HG03457 (cell line): ENCODE data around the gene PEF1.

Experiments
- ATAC-seq: cut with Tn5 transposase; IDR thresholded peaks from one replicate; pipeline ENCODE4 v1.9.1; 2021; ENCODE audit warnings: moderate number of reproducible peaks; ENCODE audit not compliant: unreplicated experiment

PEF1 gene

DNA sequence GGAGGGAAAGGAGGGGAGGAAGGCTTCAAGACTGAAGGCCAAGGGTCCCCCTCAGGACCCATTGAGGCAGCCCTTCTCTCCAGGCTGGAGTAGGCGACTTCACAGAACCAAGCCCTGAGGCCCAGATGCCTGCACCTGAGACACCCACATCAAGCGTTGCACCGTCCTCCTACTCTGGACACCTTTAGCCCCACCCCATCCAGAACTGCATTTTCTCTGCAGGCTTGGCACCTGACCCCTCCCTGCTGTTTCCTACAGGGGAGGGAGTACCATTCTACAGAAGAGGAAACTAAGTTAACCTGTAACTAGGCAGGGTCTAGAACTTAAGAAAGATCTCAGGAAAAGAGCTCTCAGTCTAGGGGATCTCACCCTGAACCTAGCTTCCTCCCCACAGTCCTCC is 12.0 kb downstream of the PEF1 start:
- ATAC-seq: no peak

GRCh38 chr1:31628931-31629556 is 15.6 kb downstream of the PEF1 start:
- no peak for ATAC-seq

- ATAC-seq: no peak
Observed at GRCh38 chr1:31627930-31628559, 16.6 kb downstream of the PEF1 start.

DNA sequence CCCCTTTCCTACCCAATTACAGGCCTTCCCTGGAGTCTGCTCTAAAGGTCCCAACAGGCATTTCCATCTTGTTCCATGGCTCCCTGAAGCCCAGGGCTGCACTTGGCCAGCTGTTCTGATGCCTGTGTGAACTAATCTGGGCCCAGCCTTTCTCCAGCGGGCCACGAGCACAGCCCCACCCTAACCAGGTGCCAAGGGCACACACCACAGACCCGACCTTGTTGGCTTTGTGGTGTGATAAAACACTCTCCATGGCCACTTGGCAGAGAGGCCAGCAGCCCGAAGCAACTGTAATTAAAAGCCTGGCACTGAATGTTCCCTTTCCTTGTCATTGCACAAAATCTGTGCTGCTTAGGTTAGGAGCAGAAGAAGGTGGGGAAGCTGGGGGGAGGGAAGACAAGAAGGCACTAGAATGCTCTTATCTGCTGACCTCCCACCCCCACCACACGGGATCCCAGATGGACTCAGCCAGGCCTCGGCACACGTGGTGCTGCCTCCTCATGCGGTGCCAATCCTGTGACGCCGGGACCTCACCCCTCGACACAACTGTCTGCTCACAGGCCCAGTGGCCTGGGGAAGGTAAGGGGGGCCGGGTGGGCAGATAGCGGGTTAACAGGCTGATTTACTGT is 17.3 kb downstream of the PEF1 start:
- ATAC-seq: no peak

DNA sequence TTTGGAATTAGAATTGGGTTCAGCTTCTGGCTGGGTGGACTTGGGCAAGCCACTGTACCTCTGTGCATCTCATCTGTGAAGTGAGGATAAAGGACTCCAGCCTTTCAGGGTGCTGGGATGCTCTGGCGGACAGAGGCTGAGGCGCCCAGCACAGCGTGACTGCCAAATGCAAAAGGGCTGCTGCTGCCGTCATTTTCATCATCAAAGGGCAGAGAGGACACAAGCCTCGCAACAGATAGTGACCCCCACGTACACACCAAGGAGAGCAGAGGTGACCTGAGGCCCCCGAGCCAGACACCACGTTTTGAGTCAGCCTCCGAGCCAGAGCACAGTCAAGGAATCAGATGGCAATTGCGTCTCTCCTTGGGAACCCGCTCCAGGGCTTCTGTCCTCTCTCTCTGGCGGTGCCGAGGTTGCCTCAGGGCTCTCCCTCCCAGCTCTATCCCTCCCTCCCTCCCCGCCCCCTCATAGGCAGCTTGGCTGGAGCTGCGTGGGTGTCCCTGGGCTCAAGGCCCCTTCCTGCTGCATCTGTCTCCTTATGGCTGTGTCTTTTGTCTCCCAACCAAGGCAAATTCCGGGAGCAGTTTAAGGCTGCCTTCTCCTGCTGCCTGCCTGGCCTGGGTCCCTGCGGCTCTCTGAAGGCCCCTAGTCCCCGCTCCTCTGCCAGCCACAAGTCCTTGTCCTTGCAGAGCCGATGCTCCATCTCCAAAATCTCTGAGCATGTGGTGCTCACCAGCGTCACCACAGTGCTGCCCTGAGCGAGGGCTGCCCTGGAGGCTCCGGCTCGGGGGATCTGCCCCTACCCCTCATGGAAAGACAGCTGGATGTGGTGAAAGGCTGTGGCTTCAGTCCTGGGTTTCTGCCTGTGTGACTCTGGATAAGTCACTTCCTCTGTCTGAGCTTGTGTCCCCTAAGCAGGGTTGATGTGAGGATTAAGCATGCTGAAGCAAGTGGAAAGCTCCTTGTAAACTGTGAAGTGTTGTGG is 18.2 kb downstream of the PEF1 start:
- ATAC-seq: no peak

DNA sequence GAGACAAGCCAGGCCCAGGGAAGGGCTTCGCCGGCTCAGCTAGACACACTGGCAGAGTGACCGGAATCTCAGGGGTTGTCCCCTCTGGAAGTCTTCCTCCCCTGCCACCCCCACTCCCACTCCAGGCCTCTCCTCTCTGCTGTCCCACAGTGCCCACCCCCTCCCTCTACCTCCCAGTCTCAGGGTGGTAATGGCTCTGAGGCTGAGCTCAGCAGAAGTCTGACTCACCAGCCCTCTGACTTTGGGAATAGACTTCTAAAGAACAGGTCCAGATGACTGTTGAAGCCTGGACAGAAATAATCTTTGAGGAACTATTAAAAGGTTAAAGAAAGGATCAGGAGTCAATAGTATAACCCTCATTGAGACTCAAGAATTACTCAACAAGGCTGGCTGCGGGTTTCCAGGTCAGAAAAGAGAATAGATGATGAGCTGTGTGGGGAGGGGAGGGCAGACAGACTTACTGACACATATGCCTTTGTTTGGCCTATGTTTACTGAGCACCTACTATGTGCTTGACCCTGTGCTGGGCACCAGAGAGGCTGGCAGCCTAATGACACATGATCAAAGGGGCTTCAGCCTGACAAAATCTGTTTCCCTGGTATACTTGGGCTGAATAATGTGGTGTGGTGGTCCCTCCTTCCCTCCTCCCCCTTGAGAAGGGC is 19.0 kb downstream of the PEF1 start:
- ATAC-seq: no peak

DNA sequence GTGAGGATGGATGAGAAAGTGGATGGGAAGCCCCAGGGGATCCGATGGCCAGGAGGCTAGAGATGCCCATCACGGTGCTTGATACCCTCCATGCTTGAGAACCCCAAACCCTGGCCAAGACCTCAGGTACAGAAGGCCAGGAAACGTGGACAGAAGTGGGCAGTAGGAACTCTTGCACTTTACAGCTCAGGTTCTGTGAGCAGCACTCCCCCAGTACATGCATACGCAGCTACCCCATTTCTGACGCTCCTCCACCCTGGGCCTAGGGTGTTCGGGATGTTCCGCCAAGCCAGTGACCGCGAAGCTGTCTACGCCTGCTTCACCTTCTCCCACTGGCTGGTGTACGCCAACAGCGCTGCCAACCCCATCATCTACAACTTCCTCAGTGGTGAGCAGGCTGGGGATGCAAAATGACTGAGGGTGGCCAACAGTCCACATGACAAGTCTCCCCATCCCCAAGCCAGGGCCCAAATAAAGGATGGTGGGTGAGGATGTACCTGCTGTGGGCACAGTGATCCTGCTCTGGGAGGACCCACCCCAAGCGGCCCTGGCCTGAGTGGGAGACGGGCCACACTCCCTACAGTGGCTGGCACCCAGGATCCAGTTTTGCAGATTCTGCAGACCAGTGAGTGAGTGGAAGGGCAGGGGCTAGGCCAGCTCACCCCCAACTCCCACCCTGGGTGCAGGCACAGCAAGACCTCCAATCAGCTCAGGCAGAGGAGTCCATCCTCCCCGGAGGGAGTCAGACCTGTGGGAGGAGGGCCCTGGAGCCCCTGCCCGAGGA is 19.8 kb downstream of the PEF1 start:
- ATAC-seq: no peak

DNA sequence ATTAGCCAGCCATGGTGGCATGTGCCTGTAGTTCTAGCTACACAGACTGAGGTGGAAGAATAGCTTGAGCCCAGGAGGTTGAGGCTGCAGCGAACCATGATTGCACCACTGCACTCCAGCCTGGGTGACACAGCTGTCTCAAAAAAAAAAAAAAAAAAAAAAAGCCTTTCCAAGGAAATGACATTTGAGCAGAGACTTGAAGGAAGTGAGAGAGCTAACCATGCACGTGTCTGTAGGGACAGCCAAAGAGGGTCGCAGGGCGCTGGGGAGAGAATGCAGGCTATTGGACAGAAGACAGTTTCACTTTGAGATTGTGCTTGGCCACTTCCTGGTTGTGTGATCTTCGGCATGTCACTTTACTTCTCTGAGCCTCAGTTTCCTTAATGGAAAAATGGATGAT is 20.4 kb downstream of the PEF1 start:
- no peak for ATAC-seq

- no peak for ATAC-seq
Observed at GRCh38 chr1:31623365-31623764, 21.3 kb downstream of the PEF1 start.

DNA sequence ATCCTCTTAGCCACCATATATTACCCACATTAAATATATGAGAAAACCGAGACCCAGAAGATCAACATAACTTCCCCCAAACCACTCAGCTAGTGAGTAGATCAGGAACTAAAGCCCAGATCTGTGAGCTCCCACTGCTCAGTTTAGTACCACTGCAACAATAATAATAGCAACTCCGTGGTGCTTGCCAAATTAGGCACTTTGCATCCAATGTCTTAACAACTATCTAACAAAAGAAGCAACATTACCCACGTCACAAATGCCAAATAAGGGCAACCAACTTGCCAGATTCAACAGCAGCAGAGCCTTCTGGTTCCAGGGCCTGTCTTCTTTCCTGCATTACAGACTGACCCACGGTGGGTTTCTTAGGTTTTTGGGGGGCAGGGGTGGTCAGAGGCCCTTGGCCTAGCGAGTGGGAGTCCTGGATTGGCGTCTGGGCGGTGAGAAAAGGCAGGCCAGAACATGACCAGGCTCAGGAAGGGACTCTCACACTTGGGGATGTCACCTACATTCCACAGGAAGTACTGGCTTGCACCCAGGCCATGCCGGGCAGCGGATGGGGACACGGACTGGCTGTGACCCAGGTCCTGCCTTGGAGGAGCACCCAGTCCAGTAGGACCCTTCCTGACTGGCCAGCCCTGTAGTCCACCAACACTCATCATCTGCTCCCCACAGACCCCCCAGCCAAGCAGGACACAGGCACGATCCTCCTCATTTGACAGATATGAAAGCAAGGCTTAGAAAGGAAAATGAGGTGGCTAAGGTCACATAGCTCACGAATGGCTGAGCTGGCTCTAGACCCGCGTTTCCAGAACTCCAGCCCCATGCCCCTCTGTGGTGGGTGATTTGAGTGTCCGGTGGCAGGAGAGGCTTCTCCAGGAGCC is 22.6 kb downstream of the PEF1 start:
- ATAC-seq: no peak

DNA sequence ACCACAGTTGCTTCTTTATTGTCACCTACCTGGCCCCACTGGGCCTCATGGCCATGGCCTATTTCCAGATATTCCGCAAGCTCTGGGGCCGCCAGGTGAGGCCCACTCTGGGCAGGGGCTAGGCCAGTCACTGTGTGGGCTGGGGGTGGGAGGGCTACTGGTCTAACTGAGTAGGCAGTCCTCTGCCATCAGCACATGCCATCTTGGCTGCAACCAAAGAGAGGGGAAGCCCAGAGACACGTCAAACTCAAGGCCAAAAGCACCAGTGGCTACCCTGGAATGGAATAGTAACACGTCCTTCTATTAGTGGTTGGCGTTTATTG is 23.2 kb downstream of the PEF1 start:
- no peak for ATAC-seq

GRCh38 chr1:31620631-31621497 is 23.8 kb downstream of the PEF1 start:
- ATAC-seq: no peak

DNA sequence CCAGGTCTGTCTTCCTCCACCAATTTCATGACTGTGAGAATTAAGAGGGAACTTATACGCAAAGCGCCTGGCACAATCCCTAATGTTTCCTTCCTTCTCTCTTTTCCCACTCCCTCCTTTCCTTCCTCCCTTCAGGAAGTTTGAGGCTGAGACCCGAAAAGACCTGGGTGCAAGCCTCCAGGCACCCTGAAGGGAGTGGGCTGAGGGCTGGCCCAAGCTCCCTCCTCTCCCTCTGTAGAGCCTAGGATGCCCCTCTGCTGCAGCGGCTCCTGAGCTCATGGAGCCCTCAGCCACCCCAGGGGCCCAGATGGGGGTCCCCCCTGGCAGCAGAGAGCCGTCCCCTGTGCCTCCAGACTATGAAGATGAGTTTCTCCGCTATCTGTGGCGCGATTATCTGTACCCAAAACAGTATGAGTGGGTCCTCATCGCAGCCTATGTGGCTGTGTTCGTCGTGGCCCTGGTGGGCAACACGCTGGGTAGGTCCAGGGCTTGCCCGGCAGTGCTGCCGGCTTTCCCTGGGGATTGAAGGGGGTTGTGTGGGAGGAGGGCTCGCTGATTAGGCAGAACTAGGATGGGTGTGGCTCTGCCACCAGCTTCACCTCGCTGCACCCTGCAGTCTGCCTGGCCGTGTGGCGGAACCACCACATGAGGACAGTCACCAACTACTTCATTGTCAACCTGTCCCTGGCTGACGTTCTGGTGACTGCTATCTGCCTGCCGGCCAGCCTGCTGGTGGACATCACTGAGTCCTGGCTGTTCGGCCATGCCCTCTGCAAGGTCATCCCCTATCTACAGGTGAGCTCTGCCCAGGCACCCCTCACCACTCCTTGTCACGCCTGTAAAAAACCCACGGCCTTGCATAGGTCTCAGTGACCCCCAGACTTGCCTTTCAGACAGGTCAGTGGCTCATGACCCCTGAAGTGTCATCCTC is 25.5 kb downstream of the PEF1 start:
- ATAC-seq: no peak

GRCh38 chr1:31617916-31618746 is 26.5 kb downstream of the PEF1 start:
- ATAC-seq: no peak

DNA sequence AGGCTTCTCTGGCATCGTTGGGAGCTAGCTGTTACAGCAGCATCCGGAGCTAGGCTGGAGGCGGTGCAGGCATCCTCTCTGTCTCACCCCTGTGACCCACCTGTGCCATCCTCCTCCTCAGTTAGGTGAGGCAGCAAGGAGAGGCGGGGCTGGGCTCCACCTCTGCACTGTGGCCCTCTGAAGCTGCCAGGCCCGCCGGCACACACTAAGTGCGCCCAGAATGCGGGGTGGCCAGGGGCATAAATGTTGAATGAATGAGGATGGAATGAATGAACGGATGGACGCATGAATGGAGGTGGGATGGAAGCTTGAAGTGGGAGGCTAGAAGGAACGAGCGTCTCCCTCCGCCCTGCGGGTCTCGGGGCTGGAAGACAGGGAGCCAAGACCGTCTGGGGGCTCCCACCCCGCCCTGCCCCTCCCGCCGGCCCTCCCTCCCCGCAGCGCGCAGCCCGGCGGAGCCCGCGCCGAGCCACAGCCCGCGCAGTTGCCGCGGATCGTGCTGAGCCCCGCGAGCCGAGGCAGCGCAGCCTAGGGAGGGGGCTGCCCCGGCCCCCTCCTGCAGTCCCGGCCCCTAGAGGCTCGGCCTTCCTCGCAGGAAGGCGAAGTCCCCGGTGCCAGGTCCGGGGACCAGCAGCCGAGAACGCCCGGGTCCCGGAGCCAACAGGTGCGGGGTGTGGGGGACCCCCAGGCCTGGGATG is 27.3 kb downstream of the PEF1 start, which contains the start of gene HCRTR1:
Gene HCRTR1, plus strand, starts transcription at position 472 of the 698 bp plus-strand sequence. CDS start 1,504 bp downstream, outside the sequence.
- no peak for ATAC-seq

DNA sequence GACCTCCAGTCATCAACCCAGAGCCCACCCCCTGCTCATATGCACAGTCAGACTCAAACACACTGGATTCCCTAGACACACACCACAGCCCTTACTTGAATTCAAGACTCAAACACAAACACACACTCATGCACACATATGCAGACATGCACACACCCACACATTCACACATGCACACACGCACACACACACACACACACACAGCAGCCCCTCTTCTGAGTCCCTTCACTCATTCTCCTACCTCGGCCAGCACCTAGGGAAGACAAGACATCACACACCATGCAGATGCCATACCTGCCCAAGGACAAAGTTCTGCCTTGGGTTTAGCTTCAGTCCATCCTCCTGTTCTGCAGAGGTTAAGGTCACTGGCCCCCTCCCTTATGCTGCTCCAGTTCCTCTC is 28.7 kb downstream of the PEF1 start:
- ATAC-seq: no peak
